Posterior cingulate gyrus (tissue), 11 donors: ENCODE data around the gene KLHL26.
"Not testable (repeated sequence)": the region's sequence is repeated elsewhere in the genome, so short reads cannot be mapped to it uniquely, and the experiment has no call there.

ENCODE experiments used
- DNase-seq, 10 donors: peaks; one replicate each; pipeline versions ENCODE4 v3.0.0 to v3.0.0-alpha.2; 2020 to 2021; ENCODE audit warnings: mixed read lengths in 3 of 10
- intact Hi-C: fragments of 100-400 bp; cut with DNase I; formaldehyde crosslinking; loops from one replicate; pipeline ENCODE4 v1.15.1; 2023

KLHL26 gene

DNA sequence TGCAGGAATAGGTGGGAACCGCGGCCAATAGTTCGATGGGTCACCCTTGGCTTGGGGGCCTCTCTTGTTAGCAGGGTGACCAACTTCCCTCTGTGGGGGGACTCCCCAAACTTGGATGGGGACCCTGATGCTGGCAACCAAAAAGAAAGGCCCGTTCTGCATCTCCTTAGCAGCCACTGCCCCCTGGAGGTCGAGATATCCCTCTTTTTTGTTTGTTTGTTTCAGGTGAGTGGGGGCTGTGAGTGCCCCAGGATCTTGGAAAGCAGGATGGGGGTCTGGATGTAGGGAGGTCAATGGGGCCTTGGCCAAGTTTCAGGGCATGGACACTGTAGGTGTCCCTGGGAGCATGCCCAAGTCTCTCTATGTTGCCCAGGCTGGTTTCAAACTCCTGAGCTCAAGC is 39.0 kb downstream of the KLHL26 start:
- intact Hi-C loops: no loop called here
- peak in 1 of 10 donors; percentile 57 for DNase-seq

DNA sequence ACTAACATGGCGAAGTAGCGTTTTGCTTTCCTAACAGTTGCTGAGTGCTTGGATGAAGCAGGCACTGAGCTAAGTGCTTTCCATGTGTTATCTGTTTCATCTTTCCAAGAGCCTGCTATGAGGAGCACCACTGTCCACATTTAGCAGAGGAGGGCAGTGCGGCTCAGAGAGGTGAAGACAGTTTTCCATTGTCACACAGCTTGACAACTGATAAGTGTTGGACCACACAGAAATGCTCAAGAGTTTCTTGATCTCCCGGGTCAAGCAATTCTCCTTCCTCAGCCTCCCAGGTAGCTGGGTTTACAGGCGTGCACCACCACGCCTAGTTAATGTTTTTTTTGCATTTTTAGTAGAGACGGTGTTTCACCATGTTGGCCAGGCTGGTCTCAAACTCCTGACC is 39.9 kb downstream of the KLHL26 start:
- DNase-seq: peak in 1 of 10 donors; percentile 26
- intact Hi-C loops: no loop called here

DNA sequence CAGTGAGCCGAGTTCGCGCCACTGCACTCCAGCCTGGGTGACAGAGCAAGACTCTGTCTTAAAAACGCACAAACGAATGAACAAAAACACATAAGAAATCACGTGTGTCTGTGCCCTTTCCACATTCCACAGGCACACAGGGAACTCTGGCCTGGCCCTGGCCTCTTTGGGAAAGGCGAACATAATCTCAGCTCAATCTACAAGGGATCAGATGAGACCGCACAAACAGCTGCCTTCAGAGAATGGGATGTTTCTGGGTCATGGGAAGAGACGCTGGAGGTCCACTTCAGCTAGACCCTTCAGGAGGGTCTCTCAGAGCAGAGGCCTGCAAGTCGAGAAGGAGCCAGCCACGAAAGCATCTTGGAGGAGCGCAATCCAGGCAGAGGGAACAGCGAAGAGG is 40.3 kb downstream of the KLHL26 start:
- intact Hi-C loops: no loop called here
- peak in 1 of 10 donors; percentile 45 for DNase-seq

DNA sequence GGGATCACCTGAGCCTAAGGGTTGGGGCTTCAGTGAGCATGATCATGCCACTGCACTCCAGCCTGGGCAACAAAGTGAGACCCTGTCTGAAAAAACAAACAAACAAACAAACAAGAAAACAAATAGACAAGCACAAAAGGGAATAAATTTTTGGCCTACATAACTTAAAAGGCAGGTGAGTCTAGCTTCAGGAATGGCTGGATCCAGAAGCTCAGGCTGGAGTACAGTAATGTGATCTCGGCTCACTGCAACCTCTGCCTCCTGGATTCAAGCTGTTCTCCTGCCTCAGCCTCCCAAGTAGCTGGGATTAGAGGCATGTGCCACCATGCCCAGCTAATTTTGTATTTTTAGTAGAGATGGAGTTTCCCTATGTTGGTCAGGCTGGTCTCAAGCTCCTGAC is 43.3 kb downstream of the KLHL26 start:
- not testable (repeated sequence) for DNase-seq
- intact Hi-C loops: loop anchor here (5.0 kb wide), 1 partner anchor 152 kb away; the partner anchor contains the start of gene UPF1

DNA sequence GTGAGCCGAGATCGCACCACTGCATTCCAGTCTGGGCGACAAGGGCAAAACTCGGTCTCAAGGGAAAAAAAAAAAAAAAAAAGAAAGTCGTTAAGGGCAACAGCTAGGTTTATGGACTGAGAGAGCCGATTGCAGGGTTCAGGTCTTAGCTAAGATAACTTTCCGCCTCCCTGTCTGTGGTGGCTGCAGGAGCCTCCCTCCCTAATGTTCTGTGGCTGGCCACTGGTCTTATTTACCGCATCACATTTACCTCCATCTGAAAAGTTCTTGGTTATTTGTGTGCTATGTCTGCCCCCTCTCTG is 45.9 kb downstream of the KLHL26 start:
- intact Hi-C loops: loop anchor here (5.0 kb wide), 1 partner anchor 150 kb away; the partner anchor contains the start of gene UPF1
- no peak for DNase-seq

DNA sequence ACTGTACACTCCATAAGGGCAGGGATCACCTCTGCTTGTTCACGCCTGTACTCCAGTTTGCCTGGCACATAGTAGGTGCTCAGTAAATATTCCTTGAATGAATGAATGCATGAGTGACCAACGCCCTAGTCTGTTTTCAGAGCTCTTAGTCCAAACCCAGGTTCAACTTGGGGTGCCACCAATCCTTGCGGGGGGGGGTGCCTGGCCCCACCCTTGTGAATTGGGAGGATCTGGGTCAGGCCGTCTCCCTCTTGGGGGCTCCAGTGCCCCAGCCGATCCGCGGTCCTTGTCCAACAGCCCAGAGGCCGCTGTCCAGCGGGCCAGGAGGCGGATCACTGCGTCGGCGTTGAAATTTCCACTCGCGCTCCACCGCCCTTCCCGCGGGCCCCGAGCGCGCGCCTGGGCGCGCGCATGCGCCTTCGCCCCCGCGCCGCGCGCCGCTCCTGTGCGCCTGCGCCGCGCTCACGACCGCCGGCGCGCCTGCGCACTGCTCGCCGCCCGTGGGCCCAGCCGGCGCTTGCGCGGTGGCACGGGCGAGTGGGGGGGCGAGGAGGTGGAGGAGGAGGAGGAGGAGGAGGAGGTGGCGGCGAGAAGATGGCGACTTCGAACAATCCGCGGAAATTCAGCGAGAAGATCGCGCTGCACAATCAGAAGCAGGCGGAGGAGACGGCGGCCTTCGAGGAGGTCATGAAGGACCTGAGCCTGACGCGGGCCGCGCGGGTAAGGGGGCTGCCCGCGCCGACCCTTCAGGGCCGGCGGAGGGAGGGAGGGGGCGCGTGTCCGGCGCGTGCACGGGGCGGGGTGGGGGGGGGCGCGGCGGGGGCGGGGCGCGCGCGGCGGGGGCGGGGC is 46.5 kb downstream of the KLHL26 start, which contains the start of gene CRTC1:
Gene CRTC1, plus strand, starts transcription at position 572 of the 849 bp plus-strand sequence. Its CDS starts 23 bp downstream, at position 595.
- peak; percentile 66 to 96 (median 75) for DNase-seq
- intact Hi-C loops: loop anchor here (5.0 kb wide), 1 partner anchor 149 kb away; the partner anchor contains the start of gene UPF1

DNA sequence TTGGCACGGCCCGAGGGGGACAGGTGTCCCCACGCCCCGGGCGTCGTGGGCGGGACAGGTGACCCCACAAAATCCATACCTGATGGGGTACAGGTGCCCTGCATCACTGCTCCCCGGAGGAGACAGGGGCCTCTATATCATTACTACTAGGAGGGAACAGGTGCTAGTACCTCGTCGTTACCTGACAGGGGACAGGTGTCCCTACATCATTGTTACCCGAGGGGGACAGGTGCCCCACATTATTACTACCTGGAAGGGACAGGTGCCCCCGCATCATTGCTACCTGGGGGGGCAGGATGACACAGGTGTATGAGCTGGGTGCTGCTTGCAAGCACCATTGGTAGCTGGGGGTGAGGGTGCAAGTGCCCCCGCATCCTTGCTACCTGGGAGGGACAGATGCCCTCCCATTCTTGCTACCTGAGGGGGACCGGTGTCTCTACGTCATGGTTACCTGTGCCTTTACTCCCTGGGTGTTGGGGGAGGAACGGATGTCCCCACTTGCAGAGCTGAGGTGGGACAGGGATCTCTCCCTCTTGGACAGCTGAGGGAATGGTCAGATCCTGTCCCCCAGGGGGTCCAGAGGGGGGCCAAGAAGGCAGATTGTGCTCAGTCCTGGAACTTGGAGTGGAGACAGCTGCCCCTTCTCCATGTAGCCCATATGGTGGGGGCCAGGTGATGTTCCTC is 47.3 kb downstream of the KLHL26 start:
- intact Hi-C loops: loop anchor here (5.0 kb wide), 1 partner anchor 148 kb away; the partner anchor contains the start of gene UPF1
- DNase-seq: peak in 1 of 10 donors; percentile 67

DNA sequence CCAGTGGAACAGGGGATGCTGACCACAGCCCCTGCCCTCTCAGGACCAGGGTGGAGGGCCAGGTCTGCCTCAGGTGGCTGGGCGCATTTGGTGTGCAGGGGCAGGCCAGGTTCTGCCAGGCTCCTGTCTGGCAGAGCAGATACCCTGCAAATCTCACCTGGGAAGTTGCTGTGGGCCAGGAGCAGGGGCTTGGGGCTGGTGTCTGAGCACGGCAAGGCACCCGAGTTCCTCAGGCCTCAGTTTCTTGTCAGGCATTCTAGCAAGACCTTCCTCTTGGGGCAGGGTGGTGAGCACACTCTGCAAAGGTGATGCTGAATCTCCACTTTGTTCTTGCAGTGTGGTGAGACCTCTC is 47.8 kb downstream of the KLHL26 start:
- intact Hi-C loops: loop anchor here (5.0 kb wide), 1 partner anchor 148 kb away; the partner anchor contains the start of gene UPF1
- DNase-seq: peak in 1 of 10 donors; percentile 70

DNA sequence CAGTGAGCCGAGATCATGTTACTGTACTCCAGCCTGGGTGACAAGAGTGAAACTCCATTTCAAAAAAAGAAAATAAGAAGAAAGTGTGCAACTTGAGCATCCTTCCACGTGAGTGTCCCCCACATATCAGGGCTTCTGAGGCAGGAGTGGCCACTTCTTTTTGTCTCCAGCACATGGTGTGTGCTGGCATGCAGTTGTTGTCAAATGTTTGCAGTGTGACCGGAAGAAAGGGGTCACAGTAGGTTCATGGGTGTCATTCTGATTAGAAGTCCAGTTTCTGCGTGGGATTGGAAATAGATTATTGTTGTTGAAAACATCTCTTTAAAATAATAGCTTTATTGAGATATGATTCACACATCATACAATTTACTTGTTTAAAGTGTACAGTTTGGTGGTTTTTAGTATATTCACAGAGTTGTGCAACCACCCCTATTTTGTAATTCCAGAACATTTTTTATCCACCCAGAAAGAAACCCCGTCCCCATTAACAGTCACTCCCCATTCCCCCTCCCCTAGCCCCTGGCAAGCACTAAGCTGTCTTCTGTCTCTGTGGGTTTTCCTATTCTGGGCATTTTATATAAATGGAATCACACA is 48.9 kb downstream of the KLHL26 start:
- intact Hi-C loops: no loop called here
- DNase-seq: no peak

DNA sequence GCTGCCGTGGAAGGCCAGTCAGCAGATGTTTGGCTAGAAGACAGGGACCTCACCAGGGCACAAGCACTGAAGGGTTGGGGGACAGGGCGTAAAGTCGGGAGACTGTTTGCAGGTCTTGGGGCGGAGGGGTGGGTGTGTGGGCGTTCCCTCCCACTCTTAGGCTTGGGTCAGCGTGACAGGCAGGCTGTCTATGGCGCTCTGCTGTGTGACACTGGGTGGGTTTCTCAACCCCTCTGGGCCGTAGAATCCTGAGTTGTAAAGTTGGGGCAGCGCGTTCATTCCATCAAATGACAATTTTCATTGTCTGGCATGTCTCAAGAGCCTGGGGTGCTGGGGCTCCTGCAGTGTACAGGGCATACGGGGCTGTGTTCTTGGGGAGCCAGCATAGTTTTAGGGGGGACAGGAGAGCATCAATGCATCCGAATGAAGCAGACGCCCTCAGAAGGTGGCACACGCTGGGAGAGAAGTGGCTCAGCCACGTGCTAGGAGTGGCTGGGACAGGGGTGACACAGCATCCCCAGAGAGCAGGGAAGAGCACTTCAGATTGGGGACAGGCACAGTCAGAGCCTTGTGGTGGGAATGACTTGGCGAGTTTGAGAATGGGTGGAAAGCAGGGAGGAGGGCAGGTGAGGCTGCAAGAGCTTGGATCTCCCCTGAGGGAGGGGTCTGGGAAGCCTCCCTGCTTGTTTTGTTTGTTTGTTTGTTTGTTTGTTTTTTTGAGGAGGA is 51.1 kb downstream of the KLHL26 start:
- no peak for DNase-seq
- intact Hi-C loops: no loop called here

DNA sequence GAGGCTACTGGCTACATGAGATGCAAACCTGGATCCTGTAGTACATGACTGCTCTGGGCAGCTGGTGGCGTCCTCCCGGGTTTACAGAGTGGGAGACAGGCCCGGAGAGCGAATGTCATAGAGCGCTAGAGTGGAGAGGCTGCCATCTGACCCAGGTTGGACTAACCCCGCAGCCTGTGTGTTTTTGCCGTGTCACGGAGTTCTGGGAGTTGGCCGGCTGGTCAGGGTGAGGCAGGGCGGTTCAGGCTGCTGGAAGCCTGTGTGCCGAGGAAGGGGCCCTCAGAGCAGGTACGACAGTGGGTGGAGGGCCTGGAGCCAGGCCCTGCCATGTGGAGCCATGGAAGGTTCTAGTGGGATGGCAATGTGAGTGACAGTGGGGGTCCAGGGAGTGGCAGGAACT is 59.2 kb downstream of the KLHL26 start:
- intact Hi-C loops: no loop called here
- no peak for DNase-seq

DNA sequence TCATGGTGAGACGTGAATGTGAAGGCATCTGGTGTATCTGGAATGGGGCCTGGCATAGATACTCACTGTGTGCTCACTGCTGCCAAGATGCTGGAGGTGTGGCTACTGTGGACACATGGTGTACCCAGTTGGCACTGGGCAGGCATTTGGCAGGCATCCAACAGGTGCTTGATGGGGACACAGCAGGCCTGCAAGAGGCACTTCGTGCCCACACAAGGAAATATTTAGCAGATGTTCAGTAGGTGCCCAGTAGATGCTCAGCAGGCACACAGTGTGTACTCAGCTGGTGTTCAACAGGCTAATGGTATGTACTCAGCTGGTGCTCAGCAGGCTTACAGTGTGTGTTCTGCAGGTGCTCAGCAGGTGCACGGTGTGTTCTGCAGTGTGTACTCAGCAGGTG is 60.9 kb downstream of the KLHL26 start:
- intact Hi-C loops: no loop called here
- peak in 1 of 10 donors; percentile 27 for DNase-seq

DNA sequence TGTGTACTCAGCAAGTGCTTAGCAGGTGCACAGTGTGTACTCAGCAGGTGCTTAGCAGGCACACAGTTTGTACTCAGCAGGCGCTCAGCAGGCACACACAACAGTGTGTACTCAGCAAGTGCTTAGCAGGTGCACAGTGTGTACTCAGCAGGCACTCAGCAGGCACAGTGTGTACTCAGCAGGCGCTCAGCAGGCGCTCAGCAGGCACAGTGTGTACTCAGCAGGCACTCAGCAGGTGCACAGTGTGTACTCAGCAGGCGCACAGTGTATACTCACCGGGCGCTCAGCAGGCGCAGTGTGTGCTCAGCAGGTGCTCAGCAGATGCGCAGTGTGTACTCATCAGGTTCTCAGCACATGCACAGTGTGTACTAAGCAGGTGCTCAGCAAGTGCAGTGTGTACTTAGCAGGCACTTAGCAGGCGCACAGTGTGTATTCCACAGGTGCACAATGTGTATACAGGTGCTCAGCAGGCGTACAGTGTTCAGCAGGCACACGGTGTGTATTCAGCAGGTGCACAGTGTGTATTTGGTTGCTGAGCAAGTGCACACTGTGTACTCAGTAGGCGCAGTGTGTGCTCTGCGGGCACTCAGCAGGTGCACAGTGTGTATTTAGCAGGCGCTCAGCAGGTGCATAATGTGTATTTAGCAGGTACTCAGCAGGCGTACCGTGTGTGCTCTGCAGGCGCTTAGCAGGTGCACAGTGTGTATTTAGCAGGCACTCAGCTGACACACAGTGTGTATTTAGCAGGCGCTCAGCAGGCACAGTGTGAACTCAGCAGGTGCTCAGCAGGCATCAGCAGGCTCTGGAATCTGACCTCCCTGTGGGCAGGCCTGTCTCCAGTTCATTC is 61.7 kb downstream of the KLHL26 start:
- intact Hi-C loops: no loop called here
- no peak for DNase-seq

DNA sequence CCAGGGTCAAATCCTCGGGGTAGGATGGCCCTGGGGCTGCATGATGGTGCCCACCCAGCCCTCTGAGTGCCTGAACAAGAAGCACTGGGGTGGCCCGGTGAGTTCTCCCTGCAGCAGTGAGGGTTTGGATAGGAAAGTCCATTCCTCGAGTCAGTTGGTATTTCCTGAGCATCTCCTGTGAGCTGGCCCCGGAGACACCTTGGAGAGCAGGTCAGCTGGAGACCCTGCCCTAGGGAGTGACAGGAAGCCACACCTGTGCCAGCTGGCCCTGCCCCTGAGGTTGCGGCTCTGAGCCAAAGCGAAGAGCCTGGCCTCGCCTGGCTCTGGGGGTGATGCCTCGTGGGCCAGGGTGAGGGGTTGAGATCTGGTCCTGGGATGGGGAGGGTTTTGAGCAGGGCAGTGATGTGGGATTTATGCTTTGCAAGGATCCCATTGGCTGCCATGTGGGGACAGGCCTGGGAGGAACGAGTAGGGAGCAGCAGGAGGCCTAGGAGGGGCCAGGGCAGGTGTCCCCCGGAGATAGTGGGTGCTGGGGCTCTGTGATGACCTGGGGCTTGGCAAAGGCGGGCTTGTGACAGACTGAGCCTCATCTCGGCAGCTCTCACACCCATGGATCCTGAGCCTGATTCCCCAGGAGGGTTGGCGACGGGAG is 62.7 kb downstream of the KLHL26 start:
- intact Hi-C loops: no loop called here
- DNase-seq: peak in 1 of 10 donors; percentile 77

DNA sequence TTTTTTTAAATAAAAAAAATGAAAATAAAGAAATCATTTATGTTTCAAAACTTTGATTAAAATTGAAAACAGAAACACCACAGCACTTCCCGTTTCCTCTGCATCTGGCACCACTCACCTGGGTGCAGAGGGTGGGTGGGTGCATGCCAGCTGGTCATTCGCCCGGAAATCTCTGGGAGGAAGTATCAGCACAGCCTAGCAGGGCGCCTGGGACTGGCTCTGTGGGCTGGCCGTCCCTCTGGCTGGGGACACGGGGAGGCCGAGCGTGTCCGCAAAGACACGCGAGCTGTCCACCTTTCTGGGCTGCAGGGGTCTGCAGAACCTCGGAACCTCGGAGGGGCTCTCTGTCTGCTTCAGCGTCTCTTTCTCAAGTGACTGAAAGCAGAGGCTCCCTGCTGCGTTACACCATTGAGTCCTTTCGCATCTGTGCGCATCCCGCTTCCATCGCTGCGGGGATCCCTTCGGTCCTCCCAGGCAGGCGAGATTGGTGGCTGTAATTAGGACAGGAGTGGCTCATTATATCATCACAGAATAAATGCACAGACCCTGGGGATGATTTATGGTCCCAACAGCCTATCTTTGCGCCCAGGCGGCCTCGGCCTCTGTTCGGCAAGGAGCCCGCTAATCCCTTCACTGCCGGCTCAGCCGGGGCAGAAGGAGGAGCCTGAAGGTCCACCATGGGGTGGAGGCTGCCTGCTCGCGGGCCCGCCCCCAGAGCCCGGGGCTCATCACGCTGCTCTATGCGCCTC is 63.8 kb downstream of the KLHL26 start:
- intact Hi-C loops: no loop called here
- DNase-seq: peak; percentile 36 to 93 (median 56)

DNA sequence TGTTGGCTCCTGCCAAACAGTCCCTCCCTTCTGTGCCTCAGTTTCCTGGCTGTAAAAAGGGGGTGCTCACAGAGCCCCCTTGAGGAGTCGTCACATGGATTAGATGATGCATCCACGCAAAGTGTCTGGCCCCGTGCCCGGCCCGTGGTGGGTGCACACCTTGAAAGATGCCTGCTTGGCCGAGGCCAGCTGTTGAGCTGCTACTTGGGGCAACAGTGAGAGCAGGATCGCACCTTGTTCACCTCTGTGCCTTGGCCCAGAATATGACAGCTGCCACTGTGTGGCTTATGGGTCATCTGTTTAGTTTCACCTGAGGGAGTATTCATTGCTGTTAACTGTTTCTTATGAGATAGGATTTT is 64.4 kb downstream of the KLHL26 start:
- no peak for DNase-seq
- intact Hi-C loops: no loop called here

DNA sequence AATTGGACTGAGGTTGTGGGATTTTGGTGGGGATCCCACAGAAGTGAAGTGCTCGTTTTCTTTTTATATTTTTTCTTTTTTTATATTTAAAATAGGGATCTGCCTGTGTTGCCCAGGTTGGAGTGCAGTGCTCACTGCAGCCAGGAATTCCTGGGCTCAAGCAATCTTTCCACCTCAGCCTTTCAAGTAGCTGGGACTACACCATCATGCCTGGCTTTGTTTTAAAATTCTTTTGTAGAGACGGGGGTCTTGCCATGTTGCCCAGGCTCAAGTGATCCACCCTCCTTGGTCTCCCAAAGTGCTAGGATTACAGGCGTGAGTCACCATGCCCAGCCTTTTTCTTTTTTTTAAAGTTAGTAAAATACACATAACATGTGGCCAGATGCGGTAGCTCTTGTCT is 67.2 kb downstream of the KLHL26 start:
- intact Hi-C loops: no loop called here
- no peak for DNase-seq

DNA sequence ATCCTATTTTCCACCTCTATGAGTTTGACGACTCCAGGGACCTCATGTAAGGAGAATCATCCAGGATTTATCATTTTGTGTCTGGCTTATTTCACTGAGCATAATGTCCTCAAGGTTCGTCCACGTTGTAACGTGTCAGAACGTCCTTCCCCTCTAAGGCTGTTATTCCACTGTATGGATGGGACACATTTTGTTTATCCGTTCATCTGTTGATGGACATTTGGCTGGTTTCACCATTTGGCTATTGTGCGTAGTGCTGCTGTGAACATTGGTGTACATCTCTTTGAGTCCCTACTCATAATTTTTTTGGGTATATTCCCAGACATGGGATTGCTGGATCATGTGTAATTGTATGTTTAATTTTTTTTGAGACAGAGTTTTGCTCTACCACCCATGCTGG is 68.1 kb downstream of the KLHL26 start:
- intact Hi-C loops: no loop called here
- no peak for DNase-seq
